ENCODE measurements around the gene NEMF.
"Not testable (repeated sequence)": the region's sequence is repeated elsewhere in the genome, so short reads cannot be mapped to it uniquely, and the experiment has no call there.

NEMF gene

GRCh38 chr14:49852301-49853157 is at the start of gene NEMF:
Gene NEMF (minus strand): TSS chr14:49852788. CDS start chr14:49852753, 35 bp downstream.
- peak; percentile 94 for DNase-seq

- no peak for DNase-seq
Observed at GRCh38 chr14:49900973-49901372, 48.4 kb upstream of the NEMF start.

- no peak for DNase-seq
Observed at GRCh38 chr14:49898485-49898884, 45.9 kb upstream of the NEMF start.

- DNase-seq = no peak
Observed at GRCh38 chr14:49897965-49898364, 45.4 kb upstream of the NEMF start.

- DNase-seq = no peak
Observed at GRCh38 chr14:49897414-49897813, 44.8 kb upstream of the NEMF start.

- no peak for DNase-seq
Observed at GRCh38 chr14:49896966-49897365, 44.4 kb upstream of the NEMF start.

- not testable (repeated sequence) for DNase-seq
Observed at GRCh38 chr14:49896272-49896671, 43.7 kb upstream of the NEMF start.

GRCh38 chr14:49895480-49895879 is 42.9 kb upstream of the NEMF start:
- DNase-seq = no peak

GRCh38 chr14:49894214-49895107 is 41.9 kb upstream of the NEMF start:
- DNase-seq = not testable (repeated sequence)

GRCh38 chr14:49893309-49894213 is 41.0 kb upstream of the NEMF start:
- no peak for DNase-seq

- DNase-seq = peak; percentile 95
Observed at GRCh38 chr14:49892636-49893308, 40.2 kb upstream of the NEMF start, which contains the start of gene ARF6. Gene ARF6 (plus strand): TSS chr14:49893082. CDS start chr14:49893737, 655 bp downstream.

- peak; percentile 51 for DNase-seq
Observed at GRCh38 chr14:49892301-49892635, 39.7 kb upstream of the NEMF start.

GRCh38 chr14:49888293-49888692 is 35.7 kb upstream of the NEMF start:
- DNase-seq = no peak

- DNase-seq = no peak
Observed at GRCh38 chr14:49886523-49886922, 33.9 kb upstream of the NEMF start.

GRCh38 chr14:49882826-49883694 is 30.5 kb upstream of the NEMF start:
- DNase-seq = no peak

GRCh38 chr14:49881350-49882001 is 28.9 kb upstream of the NEMF start:
- no peak for DNase-seq

GRCh38 chr14:49880267-49881064 is 27.9 kb upstream of the NEMF start:
- no peak for DNase-seq

GRCh38 chr14:49879646-49880204 is 27.1 kb upstream of the NEMF start:
- DNase-seq = peak; percentile 46

- no peak for DNase-seq
Observed at GRCh38 chr14:49876563-49877127, 24.1 kb upstream of the NEMF start.

All from NCI-H2107 (cell line).